GM10248 (cell line): ENCODE results near the gene UQCC2.

Source experiments
- CTCF ChIA-PET: fragments of 300-600 bp; sonication (Branson Sonifier 250); formaldehyde crosslinking; extraction: SDS; loops from one replicate; lab custom pipeline; 2021; ENCODE audit warnings: antibody characterized with exemption; lab: Yijun Ruan, JAX
- POLR2A ChIA-PET: fragments of 350-650 bp; sonication (Branson Sonifier 250); formaldehyde crosslinking; extraction: SDS; loops from one replicate; lab custom pipeline; 2020; ENCODE audit warnings: antibody characterized with exemption; lab: Yijun Ruan, JAX
- DNase-seq: peaks from one replicate; pipeline ENCODE4 v3.0.0; 2012; ENCODE audit errors: extremely low spot score
- TF ChIP-seq, protein P1 (sequence below): IDR thresholded peaks from 2 replicates; pipeline ENCODE4 v1.5.1; 2012; ENCODE audit warnings: mild to moderate bottlenecking, low read depth; ENCODE audit errors: extremely low read depth, missing control alignments, control extremely low read depth

UQCC2 gene

GRCh38 chr6:33692760-33693158, 18.7 kb downstream of the UQCC2 start:
- ChIA-PET POLR2A (no interaction called here), CTCF (interaction anchor here (1.2 to 5.2 kb wide), 3 partner anchors 9 to 79 kb away, joined by 3 to 39 read pairs (median 6); partner anchors contain the start of gene UQCC2)
- TF ChIP-seq, protein P1, sequence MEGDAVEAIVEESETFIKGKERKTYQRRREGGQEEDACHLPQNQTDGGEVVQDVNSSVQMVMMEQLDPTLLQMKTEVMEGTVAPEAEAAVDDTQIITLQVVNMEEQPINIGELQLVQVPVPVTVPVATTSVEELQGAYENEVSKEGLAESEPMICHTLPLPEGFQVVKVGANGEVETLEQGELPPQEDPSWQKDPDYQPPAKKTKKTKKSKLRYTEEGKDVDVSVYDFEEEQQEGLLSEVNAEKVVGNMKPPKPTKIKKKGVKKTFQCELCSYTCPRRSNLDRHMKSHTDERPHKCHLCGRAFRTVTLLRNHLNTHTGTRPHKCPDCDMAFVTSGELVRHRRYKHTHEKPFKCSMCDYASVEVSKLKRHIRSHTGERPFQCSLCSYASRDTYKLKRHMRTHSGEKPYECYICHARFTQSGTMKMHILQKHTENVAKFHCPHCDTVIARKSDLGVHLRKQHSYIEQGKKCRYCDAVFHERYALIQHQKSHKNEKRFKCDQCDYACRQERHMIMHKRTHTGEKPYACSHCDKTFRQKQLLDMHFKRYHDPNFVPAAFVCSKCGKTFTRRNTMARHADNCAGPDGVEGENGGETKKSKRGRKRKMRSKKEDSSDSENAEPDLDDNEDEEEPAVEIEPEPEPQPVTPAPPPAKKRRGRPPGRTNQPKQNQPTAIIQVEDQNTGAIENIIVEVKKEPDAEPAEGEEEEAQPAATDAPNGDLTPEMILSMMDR = no peak
- DNase-seq = no peak

GRCh38 chr6:33692078-33692759, 19.3 kb downstream of the UQCC2 start:
- TF ChIP-seq, protein P1 = no peak
- POLR2A ChIA-PET = no interaction called here
- no peak for DNase-seq
- CTCF ChIA-PET = interaction anchor here (5.2 kb wide), 1 partner anchor 9 kb away, joined by 39 read pairs; no protein-coding TSS in a partner anchor

DNA sequence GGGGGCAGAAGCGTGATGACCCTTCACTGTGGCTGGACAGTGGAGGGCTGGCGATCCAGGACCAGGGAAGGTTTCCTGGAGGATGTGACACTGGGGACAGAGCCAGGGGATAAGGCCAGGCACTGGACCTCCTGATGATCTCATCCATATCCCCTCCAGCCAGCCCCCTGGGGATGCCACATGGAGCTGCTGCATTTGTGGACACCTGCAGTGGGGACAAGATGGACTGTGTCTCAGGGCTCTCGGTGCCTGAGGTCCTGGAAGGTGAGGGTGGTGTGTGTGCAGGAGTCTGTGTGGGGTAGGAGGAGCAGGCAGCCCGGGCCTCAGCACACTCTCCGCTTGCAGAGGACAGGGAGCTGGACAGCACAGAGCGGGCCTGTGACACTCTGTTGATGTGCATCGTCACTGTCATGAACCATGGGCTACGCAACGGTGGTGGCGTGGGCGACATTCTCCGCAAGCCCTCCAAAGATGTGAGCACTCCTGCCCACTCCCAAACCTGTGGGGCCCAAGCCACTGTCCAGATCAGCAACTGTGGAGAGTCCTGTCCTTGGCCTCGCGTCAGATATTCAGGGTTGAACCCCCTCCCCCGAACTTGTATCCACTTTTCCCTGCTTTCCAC, 19.9 kb downstream of the UQCC2 start:
- TF ChIP-seq, protein P1 = no peak
- POLR2A ChIA-PET = no interaction called here

DNA sequence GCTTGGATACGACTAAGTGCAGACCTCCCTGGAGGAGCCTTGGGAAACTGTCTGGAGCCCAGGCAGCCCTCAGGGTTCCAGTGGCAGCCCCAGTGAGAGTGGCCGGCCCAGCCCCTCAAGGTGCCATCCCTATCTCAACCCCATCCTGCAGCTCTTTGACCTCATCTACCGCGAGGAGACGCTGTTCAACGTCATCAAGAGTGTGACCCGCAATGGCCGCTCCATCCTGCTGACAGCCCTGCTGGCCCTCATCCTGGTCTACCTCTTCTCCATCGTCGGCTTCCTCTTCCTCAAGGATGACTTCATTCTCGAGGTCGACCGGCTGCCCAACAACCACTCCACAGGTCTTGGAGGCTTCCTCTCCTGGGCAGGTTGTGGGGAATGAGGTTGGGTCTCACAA, 20.7 kb downstream of the UQCC2 start:
- DNase-seq = no peak
- POLR2A ChIA-PET = no interaction called here
- TF ChIP-seq, protein P1 = no peak
- CTCF ChIA-PET = interaction anchor here (1.2 to 5.2 kb wide), 3 partner anchors 11 to 32 kb away, joined by 3 to 39 read pairs (median 4); no protein-coding TSS in a partner anchor

More for the DNA sequence above, 19.9 kb downstream of the UQCC2 start:
- DNase-seq = no peak
- CTCF ChIA-PET = interaction anchor here (5.2 kb wide), 1 partner anchor 10 kb away, joined by 39 read pairs; no protein-coding TSS in a partner anchor

GRCh38 chr6:33689879-33690278, 21.6 kb downstream of the UQCC2 start:
- CTCF ChIA-PET = interaction anchor here (1.0 to 5.2 kb wide), 4 partner anchors 12 to 42 kb away, joined by 3 to 39 read pairs (median 4); no protein-coding TSS in a partner anchor
- POLR2A ChIA-PET = no interaction called here

GRCh38 chr6:33689148-33689494, 22.4 kb downstream of the UQCC2 start:
- DNase-seq = no peak
- POLR2A ChIA-PET = no interaction called here
- CTCF ChIA-PET = interaction anchor here (5.2 kb wide), 1 partner anchor 12 kb away, joined by 39 read pairs; no protein-coding TSS in a partner anchor
- TF ChIP-seq, protein P1 = no peak

More at GRCh38 chr6:33689879-33690278, 21.6 kb downstream of the UQCC2 start:
- TF ChIP-seq, protein P1 = no peak
- DNase-seq = no peak
